ENCODE results near the gene DDC. TPM values are rescaled to one million over a fixed set of nuclear protein-coding genes. Genes with fewer than 3 reads are reported as not detected.
"Not testable (repeated sequence)": the region's sequence is repeated elsewhere in the genome, so short reads cannot be mapped to it uniquely, and the experiment has no call there.

The DDC gene
- total RNA-seq, 1 experiment from 2014 or later = not detected

GRCh38 chr7:50565977-50566376, 772 bp upstream of the DDC start:
- no peak for DNase-seq
- Histone ChIP-seq H3K36me3 (no peaks in the 10 kb centered on the region), H3K4me3 (no peak overlapping the region), H3K9me3 (no peaks in the 10 kb centered on the region), H3K27me3 (peaks cover 5% of the 10 kb centered on the region)

GRCh38 chr7:50565559-50565916, 333 bp upstream of the DDC start:
- Histone ChIP-seq H3K27me3 (peaks cover 5% of the 10 kb centered on the region), H3K9me3 (no peaks in the 10 kb centered on the region), H3K36me3 (no peaks in the 10 kb centered on the region), H3K4me3 (no peak overlapping the region)
- no peak for DNase-seq

- H3K9me3 ChIP-seq = no peaks in the 10 kb centered on the region
- H3K4me3 ChIP-seq = no peak overlapping the region
- no peaks in the 10 kb centered on the region for H3K36me3 ChIP-seq
- peaks cover 5% of the 10 kb centered on the region for H3K27me3 ChIP-seq
- DNase-seq = no peak
Measured at GRCh38 chr7:50564171-50564570, 1.0 kb downstream of the DDC start.

GRCh38 chr7:50562136-50562535, 3.1 kb downstream of the DDC start:
- H3K36me3 ChIP-seq = no peaks in the 10 kb centered on the region

GRCh38 chr7:50560865-50561351, 4.3 kb downstream of the DDC start:
- Histone ChIP-seq H3K36me3 (no peaks in the 10 kb centered on the region), H3K4me3 (no peak overlapping the region), H3K9me3 (no peaks in the 10 kb centered on the region), H3K27me3 (peaks cover 11% of the 10 kb centered on the region)
- no peak for DNase-seq

More at GRCh38 chr7:50562136-50562535, 3.1 kb downstream of the DDC start:
- Histone ChIP-seq H3K27me3 (peaks cover 9% of the 10 kb centered on the region), H3K9me3 (no peaks in the 10 kb centered on the region), H3K4me3 (no peak overlapping the region)
- DNase-seq = no peak

- DNase-seq = no peak
- Histone ChIP-seq H3K4me3 (no peak overlapping the region), H3K9me3 (no peaks in the 10 kb centered on the region), H3K36me3 (no peaks in the 10 kb centered on the region), H3K27me3 (peaks cover 11% of the 10 kb centered on the region)
Measured at GRCh38 chr7:50559881-50560280, 5.3 kb downstream of the DDC start.

GRCh38 chr7:50558294-50559053, 6.7 kb downstream of the DDC start:
- no peak overlapping the region for H3K4me3 ChIP-seq
- H3K27me3 ChIP-seq = peaks cover 6% of the 10 kb centered on the region; the same call in 1 of the 2 replicates
- H3K36me3 ChIP-seq = no peaks in the 10 kb centered on the region
- no peaks in the 10 kb centered on the region for H3K9me3 ChIP-seq
- DNase-seq = no peak

- H3K36me3 ChIP-seq = no peaks in the 10 kb centered on the region
- peaks cover 6% of the 10 kb centered on the region; the same call in 1 of the 2 replicates for H3K27me3 ChIP-seq
- DNase-seq = no peak
- H3K4me3 ChIP-seq = no peak overlapping the region
- no peaks in the 10 kb centered on the region for H3K9me3 ChIP-seq
Measured at GRCh38 chr7:50557099-50557498, 8.1 kb downstream of the DDC start.

GRCh38 chr7:50556247-50556991, 8.8 kb downstream of the DDC start:
- no peak for DNase-seq

GRCh38 chr7:50555594-50556140, 9.5 kb downstream of the DDC start:
- no peak for DNase-seq
- H3K4me3 ChIP-seq = no peak overlapping the region

More at GRCh38 chr7:50556247-50556991, 8.8 kb downstream of the DDC start:
- Histone ChIP-seq H3K36me3 (no peaks in the 10 kb centered on the region), H3K27me3 (peaks cover 6% of the 10 kb centered on the region; the same call in 1 of the 2 replicates), H3K4me3 (no peak overlapping the region), H3K9me3 (no peaks in the 10 kb centered on the region)

GRCh38 chr7:50554431-50555322, 10.5 kb downstream of the DDC start:
- H3K9me3 ChIP-seq = no peaks in the 10 kb centered on the region
- H3K4me3 ChIP-seq = no peak overlapping the region
- H3K27me3 ChIP-seq = peaks cover 6% of the 10 kb centered on the region
- DNase-seq = no peak
- H3K36me3 ChIP-seq = no peaks in the 10 kb centered on the region

More at GRCh38 chr7:50555594-50556140, 9.5 kb downstream of the DDC start:
- Histone ChIP-seq H3K9me3 (no peaks in the 10 kb centered on the region), H3K36me3 (no peaks in the 10 kb centered on the region), H3K27me3 (peaks cover 6% of the 10 kb centered on the region; the same call in 1 of the 2 replicates)

GRCh38 chr7:50553973-50554372, 11.2 kb downstream of the DDC start:
- peaks cover 7% of the 10 kb centered on the region for H3K27me3 ChIP-seq
- no peaks in the 10 kb centered on the region for H3K9me3 ChIP-seq
- no peak for DNase-seq

GRCh38 chr7:50552921-50553320, 12.3 kb downstream of the DDC start:
- H3K9me3 ChIP-seq = no peaks in the 10 kb centered on the region
- DNase-seq = peak; percentile 7

More at GRCh38 chr7:50553973-50554372, 11.2 kb downstream of the DDC start:
- Histone ChIP-seq H3K4me3 (no peak overlapping the region), H3K36me3 (no peaks in the 10 kb centered on the region)

GRCh38 chr7:50552139-50552538, 13.1 kb downstream of the DDC start:
- no peaks in the 10 kb centered on the region for H3K9me3 ChIP-seq
- no peak for DNase-seq
- peaks cover 9% of the 10 kb centered on the region; the same call in 1 of the 2 replicates for H3K27me3 ChIP-seq
- no peak overlapping the region for H3K4me3 ChIP-seq
- H3K36me3 ChIP-seq = no peaks in the 10 kb centered on the region

More at GRCh38 chr7:50552921-50553320, 12.3 kb downstream of the DDC start:
- H3K27me3 ChIP-seq = peaks cover 9% of the 10 kb centered on the region; the same call in 1 of the 2 replicates
- H3K4me3 ChIP-seq = no peak overlapping the region
- no peaks in the 10 kb centered on the region for H3K36me3 ChIP-seq

- H3K36me3 ChIP-seq, H3K9me3 ChIP-seq, H3K4me3 ChIP-seq, DNase-seq, H3K27me3 ChIP-seq: not testable (repeated sequence)
Measured at GRCh38 chr7:50545613-50546012, 19.6 kb downstream of the DDC start.

GRCh38 chr7:50544992-50545391, 20.2 kb downstream of the DDC start:
- Histone ChIP-seq H3K36me3 (no peaks in the 10 kb centered on the region), H3K4me3 (no peak overlapping the region), H3K9me3 (no peaks in the 10 kb centered on the region), H3K27me3 (peaks cover 7% of the 10 kb centered on the region; the same call in 1 of the 2 replicates)
- DNase-seq = no peak

Data from MG63 (cell line).